G401 (cell line): ENCODE measurements around the gene SLC4A1AP. TPM values are rescaled to one million over a fixed set of nuclear protein-coding genes. Genes with fewer than 3 reads are reported as not detected.

ENCODE experiments used
- DNase-seq: peaks from one replicate; pipeline ENCODE4 v3.0.0-alpha.2; 2015; ENCODE audit warnings: low spot score
- in situ Hi-C: cut with HindIII; loops from 2 replicates; pipeline ENCODE4 v1.10.0; 2016; ENCODE audit warnings: low sequenced_read_pairs, mixed read lengths
- total RNA-seq: library from RNA; depleted of rRNA; stranded (reverse); fragments of >200 nt; shearing (Covaris generic); gene quantifications from 2 replicates; pipeline ENCODE4 v1.2.3, GENCODE V29; 2014

The SLC4A1AP gene
- total RNA-seq, 1 experiment from 2014 or later, result 41.5 TPM

DNA sequence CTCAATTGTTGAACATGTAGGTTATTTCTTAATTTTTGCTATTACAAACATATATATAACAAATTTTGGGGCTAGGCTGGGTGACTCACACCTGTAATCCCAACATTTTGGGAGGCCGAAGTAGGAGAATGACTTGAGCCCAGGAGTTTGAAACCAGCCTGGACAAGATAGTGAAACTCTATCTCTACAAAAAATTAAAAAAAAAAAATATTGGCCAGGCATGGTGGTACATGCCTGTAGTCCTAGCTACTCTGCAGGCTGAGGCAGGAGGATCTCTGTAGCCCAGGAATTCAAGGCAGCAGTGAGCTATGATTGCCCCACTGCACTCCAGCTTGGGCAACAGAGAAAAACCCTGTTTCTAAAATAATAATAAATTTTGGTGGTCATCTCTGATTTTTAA, 23.5 kb downstream of the SLC4A1AP start:
- no peak for DNase-seq
- in situ Hi-C loops, result no loop called here

DNA sequence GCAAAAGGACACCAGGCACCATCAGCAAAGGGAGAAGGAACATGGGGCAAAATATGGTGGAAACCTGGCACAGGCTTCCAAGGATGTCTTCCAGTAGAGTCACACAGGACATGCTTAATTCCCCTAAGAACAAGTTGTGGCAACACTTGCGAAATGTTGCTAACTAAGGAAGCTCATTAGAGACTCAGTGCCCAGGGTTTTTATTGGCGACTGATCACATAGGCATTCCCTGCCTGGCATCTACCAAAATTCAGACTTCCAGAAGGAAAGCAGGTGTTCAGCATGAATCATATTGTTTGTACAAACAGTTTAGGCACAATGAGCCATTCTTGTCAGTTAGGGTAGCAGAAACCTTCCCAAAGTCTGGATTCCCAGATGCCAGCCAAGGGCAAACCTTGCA, 25.7 kb downstream of the SLC4A1AP start:
- in situ Hi-C loops, result no loop called here
- DNase-seq, result no peak

DNA sequence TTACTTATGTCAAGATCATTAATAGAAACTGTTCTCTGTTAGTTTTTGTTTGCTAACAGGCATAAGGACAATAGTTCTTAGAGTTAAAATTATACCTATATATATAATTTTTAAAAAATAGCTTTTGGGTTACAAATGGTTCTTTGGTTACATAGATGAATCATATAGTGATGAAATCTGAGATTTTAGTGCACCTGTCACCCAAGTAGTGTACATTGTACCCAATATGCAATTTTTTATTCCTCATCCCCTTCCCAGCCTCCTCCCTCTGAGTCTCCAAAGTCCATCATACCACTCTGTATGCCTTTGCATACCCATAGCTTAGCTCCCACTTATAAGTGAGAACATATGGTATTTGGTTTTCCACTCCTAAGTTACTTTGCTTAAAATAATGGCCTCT, 26.4 kb downstream of the SLC4A1AP start:
- no peak for DNase-seq
- in situ Hi-C loops, result no loop called here

DNA sequence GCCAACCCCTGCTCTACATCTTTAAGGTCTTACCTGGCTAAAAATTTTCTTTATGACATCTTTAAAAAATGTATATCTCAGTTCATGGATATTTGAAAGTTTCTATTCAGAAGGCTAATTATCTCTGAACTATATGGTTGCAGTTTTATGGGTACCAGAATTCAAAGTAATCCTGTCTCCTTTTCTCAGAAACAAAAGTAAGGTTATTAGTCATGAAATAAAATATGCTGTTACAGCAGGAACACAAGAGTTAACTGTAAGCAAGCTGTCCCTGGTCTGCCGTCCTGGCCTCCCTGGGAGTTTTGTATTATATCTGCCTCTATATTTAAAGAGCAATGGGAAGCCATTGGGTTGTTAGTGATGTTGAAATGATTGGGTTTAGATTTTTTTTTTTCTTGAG, 34.0 kb downstream of the SLC4A1AP start:
- no peak for DNase-seq
- in situ Hi-C loops, result no loop called here

DNA sequence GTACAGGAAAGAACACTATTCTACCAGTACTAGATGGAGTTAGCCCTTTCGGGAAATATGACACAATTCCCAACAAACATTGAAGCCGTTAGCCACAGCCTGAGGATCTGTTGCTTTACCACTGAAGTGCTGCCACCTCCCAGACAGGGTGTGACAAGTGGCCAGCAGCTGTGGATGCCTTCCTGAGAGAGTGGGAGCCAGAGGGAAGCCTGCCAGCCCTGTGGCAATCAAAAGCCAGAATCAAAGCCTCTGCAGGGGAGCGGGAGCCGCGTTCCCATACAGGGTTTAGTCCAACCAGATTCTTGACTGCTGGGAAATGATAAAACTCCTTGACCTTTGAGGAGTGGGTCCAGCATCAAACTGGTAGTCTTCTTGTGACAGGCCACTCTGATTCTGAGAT, 38.0 kb downstream of the SLC4A1AP start:
- in situ Hi-C loops, result no loop called here
- no peak for DNase-seq

DNA sequence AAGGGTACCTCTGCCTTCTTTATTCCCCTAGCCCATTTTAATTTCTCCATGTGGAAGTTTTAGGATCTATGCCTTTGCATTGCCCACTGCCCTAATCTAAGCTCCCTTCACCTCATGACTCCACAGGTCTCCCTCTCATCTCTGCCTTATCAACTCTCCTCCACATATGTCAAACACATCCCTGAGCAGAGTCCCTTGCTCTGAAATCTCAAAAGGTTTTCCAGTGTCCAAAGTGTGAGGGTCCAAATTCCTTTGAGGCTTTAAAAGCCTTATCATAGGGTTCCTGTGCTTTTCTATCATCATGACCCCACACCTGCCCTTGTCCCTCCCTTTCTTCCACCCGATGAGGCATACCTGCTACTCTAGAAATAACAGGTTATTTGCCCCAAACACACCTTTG, 38.6 kb downstream of the SLC4A1AP start:
- in situ Hi-C loops, result no loop called here

DNA sequence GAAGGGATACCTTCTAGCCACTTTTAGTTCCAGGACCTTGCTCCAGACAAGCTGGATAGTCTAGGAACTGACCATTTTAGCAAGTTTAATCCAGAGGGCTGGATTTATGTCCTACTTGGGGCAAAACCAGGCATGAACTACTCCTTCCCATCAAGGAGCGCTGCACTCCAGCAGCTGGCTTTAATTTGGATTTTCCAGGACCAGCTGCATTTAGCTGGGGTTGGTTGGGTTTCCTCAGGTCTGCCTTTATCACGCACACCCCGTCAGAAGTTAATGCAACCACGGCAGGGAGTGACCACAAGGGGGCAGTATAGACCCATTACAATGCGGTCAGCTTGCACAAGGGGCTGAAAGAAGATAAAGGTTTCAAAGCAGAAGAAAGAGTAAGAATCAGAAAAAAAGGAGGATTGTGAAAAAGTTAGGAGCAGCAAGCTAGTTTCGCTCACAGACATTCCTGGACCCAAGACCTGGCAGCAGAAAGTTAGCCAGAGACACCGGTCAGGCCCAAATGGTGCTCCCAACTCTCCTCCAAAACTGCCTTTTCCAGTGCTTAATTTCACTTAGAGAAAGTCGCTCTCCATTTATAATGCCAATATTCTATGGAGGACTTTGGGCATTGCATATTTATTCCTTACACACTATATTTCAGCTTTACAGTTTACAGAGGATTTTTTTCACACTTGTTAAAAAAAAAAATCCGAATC, 40.1 kb downstream of the SLC4A1AP start:
- DNase-seq, result peak; percentile 86
- in situ Hi-C loops, result no loop called here

More for the DNA sequence above, 38.6 kb downstream of the SLC4A1AP start:
- no peak for DNase-seq

DNA sequence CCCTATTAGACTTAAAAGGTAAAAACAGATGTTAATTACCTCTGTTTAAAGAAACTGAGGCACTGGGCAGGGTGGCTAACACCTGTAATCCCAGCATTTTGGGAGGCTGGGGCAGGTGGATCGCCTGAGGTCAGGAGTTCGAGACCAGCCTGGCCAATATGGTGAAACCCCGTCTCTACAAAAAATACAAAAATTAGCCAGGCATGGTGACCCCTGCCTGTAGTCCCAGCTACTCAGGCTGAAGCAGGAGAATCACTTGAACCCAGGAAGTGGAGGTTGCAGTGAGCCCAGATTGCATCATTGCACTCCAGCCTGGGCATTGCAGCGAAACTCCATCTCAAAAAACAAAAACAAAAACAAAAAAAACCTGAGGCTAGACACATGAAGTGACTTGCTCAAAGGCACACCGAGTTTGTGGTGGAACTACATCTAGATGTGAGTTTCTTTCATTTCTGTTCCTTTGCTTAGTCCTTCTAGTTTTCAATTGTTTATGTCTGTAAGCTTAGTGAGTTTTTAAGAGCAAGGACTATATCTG, 40.7 kb downstream of the SLC4A1AP start:
- DNase-seq, result no peak
- in situ Hi-C loops, result no loop called here

DNA sequence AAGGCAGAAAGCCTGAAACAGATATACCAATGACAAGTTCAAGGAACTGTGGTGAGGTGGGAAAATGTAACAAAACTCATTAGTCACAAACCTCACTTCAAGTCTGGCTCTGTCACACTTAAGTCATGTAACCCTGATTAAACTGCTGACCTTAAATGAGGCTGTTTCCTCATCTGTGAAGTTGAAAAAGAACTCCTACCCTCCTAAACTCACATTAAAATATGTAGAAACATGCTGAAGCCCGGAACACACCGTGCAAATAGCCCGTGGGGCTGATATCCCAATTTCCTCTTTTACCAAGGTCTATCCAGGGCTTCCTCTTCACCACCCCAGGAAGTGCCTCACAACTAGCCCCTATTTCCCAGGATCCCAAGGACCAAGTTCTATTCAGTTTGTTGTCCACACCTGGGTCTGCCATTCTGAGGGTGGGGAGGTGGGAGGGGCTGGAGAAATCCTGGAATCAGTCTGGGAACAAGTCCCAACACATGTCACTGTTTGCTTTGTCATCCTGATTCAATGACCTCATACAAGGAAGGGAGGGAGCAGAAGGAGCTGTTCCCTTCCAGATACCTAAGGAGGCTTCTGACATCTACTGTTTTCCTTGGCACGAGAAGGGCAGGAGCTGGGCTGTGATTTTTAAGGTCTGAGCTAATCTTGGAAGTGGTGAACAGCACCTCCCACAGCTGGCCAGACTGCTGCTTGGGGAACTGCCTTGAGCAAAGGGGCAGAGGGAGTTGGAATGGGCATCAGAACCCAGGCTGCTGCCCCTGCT, 42.3 kb downstream of the SLC4A1AP start:
- no peak for DNase-seq
- in situ Hi-C loops, result no loop called here

DNA sequence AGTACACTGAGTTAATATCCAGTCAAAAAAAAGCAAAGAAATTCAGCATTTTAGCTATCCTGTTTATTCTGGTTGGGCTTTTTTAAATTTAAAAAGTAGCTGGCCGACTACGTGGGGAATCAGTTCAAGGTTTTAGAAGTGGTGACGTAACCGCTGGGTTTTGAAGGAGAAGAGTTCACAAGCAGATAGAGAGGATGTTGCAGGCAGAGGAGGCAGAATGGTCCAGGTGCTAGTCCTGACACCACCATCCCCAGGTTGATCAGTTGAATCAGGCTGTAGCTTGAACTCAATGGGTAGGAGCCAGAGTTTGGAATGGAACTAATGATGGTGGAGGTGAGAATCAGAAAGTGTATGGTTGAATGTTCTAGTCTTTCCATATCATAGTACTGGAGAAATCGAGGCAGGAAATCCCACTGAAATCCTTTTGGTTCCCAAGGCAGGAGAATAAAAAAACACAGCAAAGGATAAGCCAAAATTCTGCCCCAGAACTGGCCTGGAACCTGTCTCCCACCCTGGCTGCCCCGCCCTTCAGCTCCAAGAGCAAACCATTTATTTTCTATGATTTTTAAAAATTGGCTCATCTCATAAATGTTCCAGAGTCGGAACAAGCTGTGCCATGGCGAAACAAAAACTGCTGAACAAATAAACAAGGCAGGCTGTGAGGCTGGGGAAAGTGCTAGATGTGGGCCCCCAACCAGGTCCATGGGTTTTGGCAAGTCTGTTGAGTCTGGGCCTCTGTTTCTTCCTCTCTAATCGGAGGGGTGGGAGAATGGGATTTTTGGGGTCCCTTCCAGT, 44.0 kb downstream of the SLC4A1AP start:
- no peak for DNase-seq

DNA sequence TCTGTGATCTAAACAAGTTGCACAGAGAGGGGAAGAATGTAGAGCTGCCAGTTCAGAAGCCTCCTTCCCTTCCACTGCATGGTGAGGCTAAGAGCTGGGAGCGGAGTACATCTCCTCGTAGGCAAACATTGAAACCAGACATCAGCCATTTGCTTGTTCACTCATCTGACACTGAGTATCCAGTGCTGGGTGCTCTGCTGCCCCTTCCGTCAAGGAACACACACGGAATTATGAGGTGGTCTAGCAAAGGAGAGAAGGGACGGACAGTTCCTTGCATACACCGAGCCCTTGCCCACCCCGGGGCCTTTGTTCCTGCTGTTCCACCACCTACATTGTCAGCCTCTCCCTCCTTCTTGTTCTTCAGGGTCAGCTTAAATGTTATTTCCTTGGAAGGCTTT, 44.6 kb downstream of the SLC4A1AP start:
- no peak for DNase-seq
- in situ Hi-C loops, result no loop called here

More for the DNA sequence above, 44.0 kb downstream of the SLC4A1AP start:
- in situ Hi-C loops, result no loop called here

DNA sequence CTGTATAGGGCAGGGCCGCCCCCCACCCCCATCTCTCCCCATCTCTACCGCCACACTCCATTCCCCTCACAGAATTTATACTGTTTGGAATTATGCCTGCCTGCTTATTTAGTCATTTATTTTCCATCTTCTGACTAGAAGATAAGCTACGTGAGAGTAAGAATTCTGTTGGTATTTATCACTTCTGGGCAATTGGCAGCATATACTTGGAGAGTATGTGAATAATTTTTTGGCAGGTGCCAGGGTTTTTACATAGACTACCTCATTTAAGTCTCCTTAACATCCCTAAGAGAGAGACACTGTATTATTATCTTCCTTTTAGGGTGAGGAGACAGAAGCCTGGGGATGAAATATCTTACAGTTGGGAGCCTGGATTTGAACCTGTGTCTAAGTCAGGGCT, 45.0 kb downstream of the SLC4A1AP start:
- no peak for DNase-seq
- in situ Hi-C loops, result no loop called here

DNA sequence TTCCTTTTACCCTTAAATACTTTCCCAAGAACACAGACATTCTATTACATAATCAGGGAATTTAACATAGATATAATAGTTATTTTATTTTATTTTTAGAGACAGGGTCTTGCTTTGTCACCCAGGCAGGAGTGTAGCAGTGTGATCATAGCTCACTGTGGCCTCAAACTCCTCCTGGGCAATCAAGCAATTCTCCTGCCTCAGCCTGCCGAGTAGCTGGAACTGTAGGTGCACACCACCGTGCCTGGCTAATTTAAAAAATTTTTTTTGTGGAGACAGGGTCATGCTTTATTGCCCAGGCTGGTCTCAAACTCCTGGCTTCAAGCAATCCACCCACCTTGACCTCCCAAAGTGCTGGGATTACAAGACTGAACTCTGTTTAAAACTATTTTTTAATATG, 45.6 kb downstream of the SLC4A1AP start:
- in situ Hi-C loops, result no loop called here
- DNase-seq, result no peak

DNA sequence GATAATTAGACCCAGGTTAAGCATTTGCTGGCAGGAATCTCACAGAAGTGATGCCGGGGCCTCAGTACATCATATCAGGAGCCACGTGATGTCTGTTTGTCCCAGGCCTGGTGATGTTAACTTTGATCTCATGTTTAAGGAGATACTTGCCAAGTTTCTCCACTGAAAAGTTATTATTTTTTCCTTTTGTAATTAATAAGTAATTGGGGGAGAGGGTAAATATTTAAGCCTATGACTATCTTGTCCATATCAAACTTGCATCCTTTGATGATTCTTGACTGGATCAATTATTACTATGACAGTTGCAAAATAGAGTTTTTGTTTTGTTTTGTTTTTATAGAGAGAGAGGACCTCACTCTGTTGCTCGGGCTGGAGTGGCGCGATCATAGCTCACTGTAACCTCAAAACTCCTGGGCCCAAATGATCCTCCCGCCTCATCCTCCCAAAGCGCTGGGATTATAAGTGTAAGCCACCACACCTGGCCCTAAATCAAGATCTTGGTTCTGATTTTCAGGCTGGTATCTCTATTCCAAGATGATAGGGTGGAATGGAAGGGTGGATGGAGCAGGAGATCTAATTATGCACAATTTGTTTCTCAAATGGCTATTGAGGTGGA, 46.4 kb downstream of the SLC4A1AP start:
- in situ Hi-C loops, result no loop called here
- DNase-seq, result no peak

DNA sequence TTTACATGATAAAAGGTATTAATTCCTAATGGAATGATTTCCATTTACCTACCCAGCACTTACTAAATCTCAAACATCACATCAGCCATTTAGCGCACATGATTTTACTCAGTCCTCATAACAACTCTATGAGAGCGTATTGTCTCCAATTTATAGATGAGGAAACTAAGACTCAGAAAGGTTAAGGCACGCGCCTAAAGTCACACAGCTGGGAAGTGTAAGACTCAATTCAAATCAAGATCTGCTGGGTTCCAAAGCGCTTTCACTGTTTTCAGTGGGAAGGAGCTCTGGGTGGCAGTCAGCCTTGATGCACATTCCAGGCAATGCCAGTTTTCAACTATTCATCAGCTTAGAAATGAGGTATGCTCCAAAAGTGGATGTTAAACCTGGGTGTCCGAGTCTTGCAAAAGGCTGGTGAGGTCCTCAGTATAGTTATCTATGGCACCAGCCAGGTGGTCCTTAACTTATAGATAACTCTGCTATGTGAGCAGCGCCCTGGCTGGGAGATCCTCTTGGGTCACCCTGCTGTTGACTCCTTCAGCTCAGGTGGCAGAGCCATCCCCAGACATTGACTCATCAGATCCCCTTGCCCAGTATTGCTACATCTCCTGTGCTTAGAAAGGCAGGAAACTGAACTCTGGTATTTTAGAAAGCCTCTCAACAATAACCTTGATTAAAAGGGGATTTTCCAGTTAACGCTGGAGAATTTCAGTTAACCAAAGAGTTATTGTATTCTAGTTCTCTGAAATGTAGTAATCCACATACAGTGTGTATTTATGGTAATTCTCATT, 47.1 kb downstream of the SLC4A1AP start:
- no peak for DNase-seq

DNA sequence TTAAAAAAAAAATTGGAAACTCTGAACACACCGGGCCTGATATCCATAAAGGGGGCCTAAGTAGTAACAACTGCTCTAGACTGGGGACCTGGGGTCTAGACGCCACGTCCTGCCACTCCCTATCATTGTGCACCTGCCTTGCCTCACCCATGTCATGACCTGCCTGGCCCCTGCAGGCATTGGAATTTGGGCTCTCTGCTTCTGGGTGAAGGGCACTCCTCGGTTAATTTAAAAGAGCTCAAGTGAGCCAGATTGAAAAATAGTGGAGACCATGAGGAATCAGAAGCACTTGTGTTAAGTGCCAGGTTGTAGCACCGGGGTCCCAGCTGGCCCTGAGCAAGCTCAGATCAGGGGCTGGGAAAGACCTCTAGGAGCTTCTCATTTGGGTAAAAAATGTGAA, 48.1 kb downstream of the SLC4A1AP start:
- in situ Hi-C loops, result no loop called here
- no peak for DNase-seq

More for the DNA sequence above, 47.1 kb downstream of the SLC4A1AP start:
- in situ Hi-C loops, result no loop called here

DNA sequence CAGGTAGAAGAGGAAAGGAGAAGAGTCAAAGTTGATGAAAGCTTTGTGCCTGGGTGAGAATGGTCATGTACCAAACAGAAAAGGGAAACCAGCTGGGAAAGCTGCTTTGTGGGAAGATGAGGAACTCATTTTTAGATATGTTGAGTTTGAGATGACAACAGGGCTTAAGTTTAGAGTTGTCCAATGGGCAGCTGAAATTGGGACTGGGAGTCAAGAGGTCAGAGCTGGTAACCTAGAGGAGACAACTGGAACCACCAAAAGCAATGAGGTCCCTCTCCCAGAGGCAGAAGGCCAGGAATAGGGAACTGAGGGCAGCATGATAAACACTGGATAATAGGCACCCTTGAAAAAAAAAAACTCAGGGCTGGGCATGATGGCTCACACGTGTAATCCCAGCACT, 48.8 kb downstream of the SLC4A1AP start:
- no peak for DNase-seq
- in situ Hi-C loops, result no loop called here

DNA sequence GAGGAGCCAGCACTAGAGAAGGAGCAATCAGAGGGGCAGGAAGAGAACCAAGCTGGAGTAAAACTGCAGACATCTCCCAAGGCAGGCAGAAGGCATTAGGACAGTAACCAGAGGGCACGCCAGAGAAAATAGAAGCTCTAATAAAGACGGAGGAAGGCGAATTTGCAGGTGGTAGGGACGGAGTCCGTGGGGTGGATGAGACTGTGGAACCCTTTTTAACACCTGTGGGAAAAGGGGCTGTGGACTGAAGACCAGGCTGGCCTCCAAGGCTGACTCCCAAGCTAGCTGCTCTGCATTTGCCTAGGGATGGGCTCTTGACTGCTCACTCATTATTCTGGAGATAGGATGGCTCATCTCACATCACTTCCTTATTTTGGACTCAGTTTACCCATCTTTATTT, 49.5 kb downstream of the SLC4A1AP start:
- in situ Hi-C loops, result no loop called here
- no peak for DNase-seq

DNA sequence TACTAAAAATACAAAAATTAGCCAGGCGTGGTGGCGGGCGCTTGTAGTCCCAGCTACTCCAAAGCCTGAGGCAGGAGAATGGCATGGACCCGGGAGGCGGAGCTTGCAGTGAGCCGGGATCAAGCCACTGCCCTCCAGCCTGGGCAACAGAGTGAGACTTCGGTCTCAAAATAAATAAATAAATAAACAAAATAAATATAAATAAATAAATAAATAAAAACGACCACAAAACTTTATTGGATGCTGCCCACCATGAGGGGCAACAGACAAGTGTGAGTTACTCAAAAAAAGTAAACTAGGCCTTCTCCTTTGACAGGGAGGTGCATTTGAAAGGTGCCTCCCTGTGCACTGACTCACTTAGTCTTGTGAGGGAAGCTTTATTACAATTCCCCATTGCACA, 50.4 kb downstream of the SLC4A1AP start:
- no peak for DNase-seq
- in situ Hi-C loops, result no loop called here
